Neutrophil (primary cell): Measurements from ENCODE around the gene DYRK1A.
A peak's percentile ranks its signal among the peaks of the same experiment; 100 is the strongest.

ENCODE experiments used
- H3K27ac ChIP-seq: fragments of 200-600 bp; sonication (generic); 2 replicates; pipeline ENCODE4 v1.5.1; 2016; ENCODE audit warnings: mild to moderate bottlenecking, moderate library complexity
- H3K27me3 ChIP-seq: fragments of 200-600 bp; sonication (generic); 2 replicates; pipeline ENCODE4 v1.6.0; 2016; ENCODE audit warnings: mild to moderate bottlenecking
- H3K36me3 ChIP-seq: fragments of 200-600 bp; sonication (generic); 2 replicates; pipeline ENCODE4 v1.5.1; 2017
- H3K4me1 ChIP-seq, 2 experiments: fragments of 200-600 bp in 1 of 2; sonication (generic) in 1 of 2; 1 replicate in 1 of 2; 2 replicates in 1 of 2; pipeline versions ENCODE4 v1.5.1 to v1.6.1; 2013 to 2016; ENCODE audit warnings: low read depth in 1 of 2, low read length in 1 of 2, mild to moderate bottlenecking in 1 of 2, moderate library complexity in 1 of 2; ENCODE audit not compliant: control insufficient read depth in 1 of 2, insufficient read depth in 1 of 2
- H3K4me3 ChIP-seq, 2 experiments: fragments of 200-600 bp in 1 of 2; sonication (generic) in 1 of 2; 1 replicate in 1 of 2; 2 replicates in 1 of 2; pipeline ENCODE4 v1.5.1; 2013 to 2016; ENCODE audit warnings: low read depth in 1 of 2, low read length in 1 of 2, mild to moderate bottlenecking in 1 of 2, moderate library complexity in 1 of 2
- H3K9me3 ChIP-seq: fragments of 200-600 bp; sonication (generic); 2 replicates; pipeline ENCODE4 v1.5.1; 2016
- CTCF ChIP-seq: fragments of 200-600 bp; sonication (generic); IDR thresholded peaks from 2 replicates; pipeline ENCODE4 v1.5.1; 2016; ENCODE audit warnings: antibody characterized with exemption

The DYRK1A gene

GRCh38 chr21:37381883-37382585 lies 15.5 kb downstream of the DYRK1A start:
- Histone ChIP-seq H3K36me3 (no peaks in the 10 kb centered on the region), H3K9me3 (no peaks in the 10 kb centered on the region), H3K27me3 (no peaks in the 10 kb centered on the region), H3K4me3 (no peak overlapping the region), H3K4me1 (peaks cover 67 to 92% of the 10 kb centered on the region in 2 experiments), H3K27ac (peak overlapping the region; percentile 52)
- no peak for TF ChIP-seq CTCF

- Histone ChIP-seq H3K27me3 (no peaks in the 10 kb centered on the region), H3K4me1 (peaks cover 64 to 89% of the 10 kb centered on the region in 2 experiments), H3K27ac (peak overlapping the region; percentile 48), H3K36me3 (no peaks in the 10 kb centered on the region), H3K9me3 (no peaks in the 10 kb centered on the region), H3K4me3 (no peak overlapping the region)
- TF ChIP-seq CTCF = no peak
These were observed 16.5 kb downstream of the DYRK1A start for GRCh38 chr21:37383086-37383485.

GRCh38 chr21:37383784-37384311 lies 17.3 kb downstream of the DYRK1A start:
- Histone ChIP-seq H3K4me3 (no peak overlapping the region), H3K36me3 (no peaks in the 10 kb centered on the region), H3K27ac (peak overlapping the region; percentile 48), H3K9me3 (no peaks in the 10 kb centered on the region), H3K27me3 (no peaks in the 10 kb centered on the region), H3K4me1 (peaks cover 63 to 81% of the 10 kb centered on the region in 2 experiments)
- no peak for TF ChIP-seq CTCF

GRCh38 chr21:37384416-37384815 lies 17.8 kb downstream of the DYRK1A start:
- TF ChIP-seq CTCF = no peak
- H3K4me1 ChIP-seq = peaks cover 60 to 76% of the 10 kb centered on the region in 2 experiments

GRCh38 chr21:37385179-37385765 lies 18.7 kb downstream of the DYRK1A start:
- peak overlapping the region in 1 of 2 experiments; percentile 22 for H3K4me3 ChIP-seq
- no peak for TF ChIP-seq CTCF
- peak overlapping the region; percentile 48 for H3K27ac ChIP-seq
- H3K27me3 ChIP-seq = no peaks in the 10 kb centered on the region
- H3K9me3 ChIP-seq = no peaks in the 10 kb centered on the region
- peaks cover 54 to 75% of the 10 kb centered on the region in 2 experiments for H3K4me1 ChIP-seq
- no peaks in the 10 kb centered on the region for H3K36me3 ChIP-seq

More at GRCh38 chr21:37384416-37384815, 17.8 kb downstream of the DYRK1A start:
- H3K9me3 ChIP-seq = no peaks in the 10 kb centered on the region
- H3K27me3 ChIP-seq = no peaks in the 10 kb centered on the region
- H3K36me3 ChIP-seq = no peaks in the 10 kb centered on the region
- peak overlapping the region; percentile 48 for H3K27ac ChIP-seq
- H3K4me3 ChIP-seq = no peak overlapping the region
